HG03025 (cell line): ENCODE measurements around the gene COPS3.

Experiments
- ATAC-seq: cut with Tn5 transposase; IDR thresholded peaks from one replicate; pipeline ENCODE4 v1.9.1; 2021; ENCODE audit warnings: mild to moderate bottlenecking, moderate library complexity; ENCODE audit not compliant: unreplicated experiment, low FRiP score

Gene COPS3

GRCh38 chr17:17252149-17252661 lies 28.8 kb downstream of the COPS3 start:
- no peak for ATAC-seq

GRCh38 chr17:17246879-17247278 lies 34.2 kb downstream of the COPS3 start:
- no peak for ATAC-seq

- ATAC-seq: no peak
Measured at GRCh38 chr17:17243163-17243562, 37.9 kb downstream of the COPS3 start.

GRCh38 chr17:17242246-17242645 lies 38.8 kb downstream of the COPS3 start:
- ATAC-seq: no peak

GRCh38 chr17:17241656-17242055 lies 39.4 kb downstream of the COPS3 start:
- ATAC-seq: no peak

GRCh38 chr17:17239832-17240231 lies 41.2 kb downstream of the COPS3 start:
- no peak for ATAC-seq

- ATAC-seq: peak; percentile 76
Measured at GRCh38 chr17:17237026-17237799, 43.8 kb downstream of the COPS3 start, which contains the start of gene FLCN. Gene FLCN, minus strand, starts transcription at chr17:17237168. Its CDS starts 9,031 bp downstream, at chr17:17228137.

GRCh38 chr17:17236295-17237025 lies 44.6 kb downstream of the COPS3 start:
- ATAC-seq: peak; percentile 19

- ATAC-seq: no peak
Measured at GRCh38 chr17:17235212-17236174, 45.6 kb downstream of the COPS3 start.

DNA sequence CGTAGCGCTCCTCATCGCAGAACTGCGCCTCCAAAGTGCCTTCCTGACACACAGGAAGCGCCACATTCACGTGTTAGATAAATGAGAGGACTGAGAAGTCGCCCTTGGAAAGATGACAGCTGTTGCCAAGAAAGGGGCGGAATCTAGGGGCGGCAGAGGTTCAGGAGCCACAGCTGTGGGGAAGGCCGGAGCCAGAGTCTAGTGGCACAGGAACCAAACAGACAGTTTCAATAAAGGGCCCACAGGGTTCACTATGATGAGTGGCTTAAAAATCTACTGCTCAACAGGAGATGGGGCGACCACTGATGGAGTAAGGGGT lies 48.8 kb downstream of the COPS3 start:
- no peak for ATAC-seq

DNA sequence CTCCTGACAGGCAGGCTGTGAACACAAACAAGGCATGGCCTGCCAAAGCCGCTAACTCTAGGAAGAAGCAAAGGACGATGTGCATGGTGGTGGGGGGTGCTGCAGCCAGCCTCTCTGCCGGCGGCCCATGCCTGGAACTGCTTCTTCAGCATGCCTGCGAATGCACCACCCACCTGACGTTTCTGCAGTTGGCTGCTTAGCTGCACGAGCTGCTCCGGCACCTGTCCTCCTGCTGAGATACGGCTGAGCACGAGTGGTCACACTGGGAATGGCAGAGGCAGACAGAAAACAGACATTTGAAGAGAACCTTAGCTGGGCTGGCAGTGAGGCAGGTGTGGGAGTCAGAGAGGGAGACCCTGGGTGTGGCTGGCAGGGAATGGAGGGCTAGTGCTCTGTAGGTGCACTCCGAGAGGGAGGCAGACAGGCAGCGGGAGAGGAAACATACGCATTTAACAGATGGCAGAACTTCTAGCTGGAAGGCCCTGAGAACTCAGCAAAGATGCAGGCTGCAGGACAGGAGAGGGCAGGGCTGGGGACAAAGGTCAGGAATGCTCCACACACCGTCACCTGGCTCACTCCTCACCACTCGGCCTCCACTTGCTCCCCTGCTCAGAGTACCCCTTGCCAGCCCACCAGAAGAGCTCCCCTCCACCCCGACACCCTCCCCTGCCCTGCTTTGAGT lies 49.3 kb downstream of the COPS3 start:
- no peak for ATAC-seq

- no peak for ATAC-seq
Measured at GRCh38 chr17:17229416-17230384, 51.3 kb downstream of the COPS3 start.

GRCh38 chr17:17228521-17229279 lies 52.3 kb downstream of the COPS3 start:
- ATAC-seq: no peak

DNA sequence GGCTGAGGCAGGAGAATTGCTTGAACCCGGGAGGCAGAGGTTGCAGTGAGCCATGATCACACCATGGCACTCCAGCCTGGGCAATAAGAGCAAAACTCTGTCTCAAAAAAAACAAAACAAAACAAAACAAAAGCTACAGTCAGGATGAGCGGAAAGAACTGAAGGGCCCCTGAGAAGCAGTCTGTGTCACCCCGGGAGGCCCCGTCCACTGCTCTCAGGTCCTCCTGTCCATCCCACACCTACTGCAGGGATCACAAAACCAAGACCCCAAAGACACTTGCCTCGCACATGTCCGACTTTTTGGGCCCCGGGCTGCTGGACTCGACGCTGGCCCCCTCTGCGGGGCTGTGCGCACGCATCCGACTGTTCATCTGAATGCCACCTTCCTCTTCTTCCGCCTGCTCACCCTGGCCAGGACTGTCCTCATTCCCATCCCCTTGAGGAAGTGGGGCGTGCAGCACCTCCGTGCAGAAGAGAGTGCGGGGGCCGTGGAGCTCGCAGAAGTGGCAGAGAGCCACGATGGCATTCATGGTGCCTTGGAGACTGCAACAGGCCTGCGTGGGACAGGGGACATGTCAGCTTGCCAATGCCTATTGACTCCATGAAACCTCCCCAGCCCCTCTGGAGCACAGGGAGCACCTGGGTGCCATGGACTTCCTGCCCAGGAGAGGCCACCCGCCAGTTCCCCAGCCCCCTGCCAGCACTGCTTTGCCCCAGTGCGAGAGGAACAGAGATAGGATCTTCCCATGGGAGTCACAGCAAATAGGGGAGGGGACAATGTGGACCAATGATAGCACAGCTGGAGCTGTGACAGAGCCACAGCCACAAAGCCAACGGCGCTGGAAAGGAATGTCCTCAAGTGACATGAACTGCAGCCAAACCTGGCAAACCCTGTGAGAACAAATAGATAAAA lies 53.2 kb downstream of the COPS3 start:
- no peak for ATAC-seq

DNA sequence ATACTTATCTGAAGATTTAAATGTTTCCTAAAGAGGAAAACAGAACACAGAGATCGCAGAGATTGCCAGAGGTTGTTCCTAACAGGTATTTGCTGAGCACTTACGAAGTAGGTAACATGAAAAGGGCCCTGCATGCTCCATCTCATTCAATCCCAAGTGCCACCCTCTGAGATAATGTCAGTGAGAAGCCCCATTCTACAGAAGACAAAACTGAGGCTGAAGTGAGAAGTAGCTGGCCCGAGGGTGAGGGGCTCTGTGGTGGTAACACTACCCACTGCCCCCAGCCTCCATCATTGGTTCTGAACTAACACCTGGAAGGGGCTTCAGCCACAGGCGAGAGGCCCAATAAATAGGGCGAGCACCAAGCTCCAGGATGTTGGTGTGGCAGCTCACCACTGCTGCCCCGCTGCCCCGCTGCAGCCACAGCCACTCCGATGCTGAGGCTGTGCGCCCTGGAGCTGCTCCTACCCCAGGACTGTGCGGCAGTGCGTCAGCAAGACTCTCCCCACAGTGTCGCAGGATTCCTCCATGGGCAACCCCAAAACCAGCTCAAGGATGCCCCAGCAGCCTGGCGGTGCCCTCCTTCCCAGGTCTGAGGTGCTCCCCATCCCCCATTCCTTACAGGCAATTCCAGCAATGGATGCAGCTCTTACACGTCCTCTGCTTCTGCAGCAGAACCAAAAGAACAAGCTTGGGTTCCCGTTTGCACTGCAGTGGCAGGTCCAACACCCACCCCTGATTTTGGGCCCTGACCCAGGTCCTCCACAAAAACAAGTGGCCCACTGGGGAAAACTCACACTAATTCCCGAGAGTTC lies 54.4 kb downstream of the COPS3 start:
- no peak for ATAC-seq

DNA sequence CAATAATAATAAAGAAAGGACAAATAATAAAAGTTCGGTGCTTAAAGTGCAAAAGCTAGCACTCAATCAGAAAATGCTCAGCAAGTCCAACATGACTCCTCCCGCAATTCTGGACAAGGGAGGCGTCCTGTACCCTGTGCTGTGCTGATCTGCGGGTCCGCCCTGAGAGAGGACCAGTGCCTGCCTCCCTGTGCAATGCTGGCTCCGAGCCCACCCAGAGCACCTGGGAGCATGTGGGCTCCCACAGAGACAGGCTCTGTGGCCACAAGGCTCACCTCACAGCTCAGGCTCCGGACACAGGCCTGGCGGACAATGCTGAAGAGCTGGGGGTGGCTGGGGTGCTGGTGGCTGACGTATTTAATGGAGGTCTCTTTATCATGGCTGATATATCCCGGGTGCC lies 55.1 kb downstream of the COPS3 start:
- no peak for ATAC-seq
